Measurements from ENCODE around the gene OR5C1.

OR5C1 gene

GRCh38 chr9:122788831-122789230 lies at the start of gene OR5C1:
Gene OR5C1, plus strand, starts transcription at chr9:122788933. Its CDS starts 0 bp downstream, at chr9:122788933.
- Histone ChIP-seq H3K9me3 (replicated peaks; ENCODE audit: insufficient read depth, low read length) (no peaks in the 10 kb centered on the region), H4K20me1 (ENCODE audit: insufficient read depth, low read length) (no peaks in the 10 kb centered on the region), H3K4me2 (ENCODE audit: low read depth, low read length) (no peak within 1 kb of the TSS), H3K9ac (ENCODE audit: low read length) (no peak within 1 kb of the TSS), H3K36me3 (replicated peaks; ENCODE audit: insufficient read depth, low read length) (no peaks in the 10 kb centered on the region), H3K27me3 (replicated peaks; ENCODE audit: insufficient read depth, low read length) (no peaks in the 10 kb centered on the region), H3F3A (ENCODE audit: insufficient read depth, low read length) (peaks cover 8% of the 10 kb centered on the region; the same call in 1 of the 2 replicates), H3K79me2 (ENCODE audit: low read length) (no peaks in the 10 kb centered on the region), H3K9me2 (replicated peaks; ENCODE audit: insufficient read depth, low read length) (no peaks in the 10 kb centered on the region), H3K4me1 (ENCODE audit: low read length) (peaks cover 25% of the 10 kb centered on the region), H2AFZ (ENCODE audit: low read length) (no peak within 1 kb of the TSS), H3K27ac (ENCODE audit: low read length) (no peak within 1 kb of the TSS), H3K4me3 (ENCODE audit: low read length) (no peak within 1 kb of the TSS)
- TF ChIP-seq EZH2phosphoT487 (IDR thresholded peaks at IDR 0.05; ENCODE audit: low read length): no peak
- TF ChIP-seq CTCF (IDR thresholded peaks at IDR 0.05; ENCODE audit: low read length): no peak
- TF ChIP-seq EZH2 (optimal IDR thresholded peaks at IDR 0.05; ENCODE audit: low read depth, low read length): no peak
- no peak for DNase-seq

DNA sequence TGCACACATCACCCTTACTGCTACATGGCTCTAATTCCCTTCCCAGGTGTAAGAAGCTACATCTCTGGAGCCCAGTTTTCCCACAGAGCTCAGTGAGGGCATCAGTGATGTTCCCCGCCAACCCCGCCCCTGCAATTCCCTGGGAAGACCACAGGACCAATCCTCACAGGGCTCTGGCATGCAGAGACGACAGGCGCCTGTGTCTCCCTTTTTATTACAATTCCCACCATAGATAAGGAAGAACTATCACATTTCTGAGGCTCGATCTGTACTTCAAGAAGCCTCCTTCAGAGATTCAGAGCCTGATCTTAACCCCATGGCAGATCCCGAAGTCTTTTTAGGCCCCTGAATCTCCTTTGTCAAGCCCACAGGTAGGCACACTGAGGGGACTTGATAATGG lies 46.7 kb upstream of the OR5C1 start, which contains the start of gene OR1L6:
Gene OR1L6, plus strand, starts transcription at position 301 of the 400 bp plus-strand sequence. CDS start 7,545 bp downstream, outside the sequence.
- no peaks in the 10 kb centered on the region for H3K9me3 ChIP-seq (replicated peaks; ENCODE audit: insufficient read depth, low read length)
- H3F3A ChIP-seq (ENCODE audit: insufficient read depth, low read length): no peaks in the 10 kb centered on the region
- no peaks in the 10 kb centered on the region for H3K79me2 ChIP-seq (ENCODE audit: low read length)
- H3K9ac ChIP-seq (ENCODE audit: low read length): no peak within 1 kb of the TSS
- H3K9me2 ChIP-seq (replicated peaks; ENCODE audit: insufficient read depth, low read length): no peaks in the 10 kb centered on the region
- no peak within 1 kb of the TSS for H2AFZ ChIP-seq (ENCODE audit: low read length)
- H3K27me3 ChIP-seq (replicated peaks; ENCODE audit: insufficient read depth, low read length): no peaks in the 10 kb centered on the region
- no peak within 1 kb of the TSS for H3K27ac ChIP-seq (ENCODE audit: low read length)
- H4K20me1 ChIP-seq (ENCODE audit: insufficient read depth, low read length): no peaks in the 10 kb centered on the region
- no peaks in the 10 kb centered on the region for H3K4me1 ChIP-seq (ENCODE audit: low read length)
- TF ChIP-seq EZH2 (optimal IDR thresholded peaks at IDR 0.05; ENCODE audit: low read depth, low read length) (no peak), CTCF (IDR thresholded peaks at IDR 0.05; ENCODE audit: low read length) (no peak), EZH2phosphoT487 (IDR thresholded peaks at IDR 0.05; ENCODE audit: low read length) (no peak)
- H3K36me3 ChIP-seq (replicated peaks; ENCODE audit: insufficient read depth, low read length): no peaks in the 10 kb centered on the region
- H3K4me2 ChIP-seq (ENCODE audit: low read depth, low read length): no peak within 1 kb of the TSS
- H3K4me3 ChIP-seq (ENCODE audit: low read length): no peak within 1 kb of the TSS
- no peak for DNase-seq

DNA sequence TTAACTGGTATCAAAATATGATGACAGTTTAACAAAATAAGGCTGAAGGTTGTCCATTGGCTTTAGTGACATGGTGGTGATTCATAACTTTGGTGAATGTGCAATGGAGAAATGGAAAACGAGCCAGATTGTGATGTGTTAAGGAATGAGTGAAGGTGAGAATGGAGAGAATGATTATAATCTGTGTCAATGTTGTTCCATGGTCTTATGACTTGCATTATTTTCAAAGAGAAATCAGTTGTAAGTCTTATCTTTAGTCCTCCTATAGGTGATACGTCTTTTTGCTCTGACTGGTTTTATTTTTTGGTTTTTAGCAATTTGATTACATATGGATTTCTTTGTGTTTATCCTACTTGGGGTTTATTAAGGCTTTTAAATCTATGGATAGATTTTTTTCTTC lies 33.9 kb upstream of the OR5C1 start:
- no peak for TF ChIP-seq EZH2 (optimal IDR thresholded peaks at IDR 0.05; ENCODE audit: low read depth, low read length)
- TF ChIP-seq EZH2phosphoT487 (IDR thresholded peaks at IDR 0.05; ENCODE audit: low read length): no peak
- TF ChIP-seq CTCF (IDR thresholded peaks at IDR 0.05; ENCODE audit: low read length): no peak
- Histone ChIP-seq H3K4me3 (ENCODE audit: low read length) (no peak overlapping the region), H2AFZ (ENCODE audit: low read length) (no peak overlapping the region), H3K27ac (ENCODE audit: low read length) (no peak overlapping the region), H3K9ac (ENCODE audit: low read length) (no peak overlapping the region), H3F3A (ENCODE audit: insufficient read depth, low read length) (no peaks in the 10 kb centered on the region), H3K9me3 (replicated peaks; ENCODE audit: insufficient read depth, low read length) (no peaks in the 10 kb centered on the region), H3K4me1 (ENCODE audit: low read length) (no peaks in the 10 kb centered on the region), H4K20me1 (ENCODE audit: insufficient read depth, low read length) (no peaks in the 10 kb centered on the region), H3K36me3 (replicated peaks; ENCODE audit: insufficient read depth, low read length) (no peaks in the 10 kb centered on the region), H3K79me2 (ENCODE audit: low read length) (no peaks in the 10 kb centered on the region), H3K4me2 (ENCODE audit: low read depth, low read length) (no peak overlapping the region), H3K9me2 (replicated peaks; ENCODE audit: insufficient read depth, low read length) (no peaks in the 10 kb centered on the region), H3K27me3 (replicated peaks; ENCODE audit: insufficient read depth, low read length) (no peaks in the 10 kb centered on the region)
- no peak for DNase-seq

All from MM.1S (cell line).